Lower lobe of right lung (tissue), 2 donors: ENCODE results near the gene QPCTL. TPM values are rescaled to one million over a fixed set of nuclear protein-coding genes. Genes with fewer than 3 reads are reported as not detected.
"Not testable (repeated sequence)": the region's sequence is repeated elsewhere in the genome, so short reads cannot be mapped to it uniquely, and the experiment has no call there.

Source experiments
- ATAC-seq, 2 donors: fragments of 200-7000 bp; cut with Tn5 transposase; one replicate each; pipeline ENCODE4 v1.9.1; 2020 to 2022; ENCODE audit warnings: mild to moderate bottlenecking in 2 of 2, moderate library complexity in 2 of 2
- DNase-seq: peaks from one replicate; pipeline ENCODE4 v3.0.0-alpha.2; 2020
- H3K27ac ChIP-seq: fragments of 200-600 bp; one replicate; pipeline ENCODE4 v1.8.0; 2022
- H3K27me3 ChIP-seq: fragments of 200-600 bp; one replicate; pipeline ENCODE4 v1.8.0; 2022; ENCODE audit warnings: low read depth
- H3K36me3 ChIP-seq: fragments of 200-600 bp; one replicate; pipeline ENCODE4 v1.8.0; 2022; ENCODE audit warnings: mild to moderate bottlenecking
- H3K4me1 ChIP-seq: fragments of 200-600 bp; one replicate; pipeline ENCODE4 v1.8.0; 2022
- H3K4me3 ChIP-seq: fragments of 200-600 bp; one replicate; pipeline ENCODE4 v1.8.0; 2022; ENCODE audit warnings: mild to moderate bottlenecking
- H3K9me3 ChIP-seq: fragments of 200-600 bp; one replicate; pipeline ENCODE4 v1.8.0; 2022
- intact Hi-C: fragments of 100-400 bp; cut with DNase I; formaldehyde crosslinking; loops from one replicate; pipeline ENCODE4 v1.11.0; 2022
- total RNA-seq: library from RNA; stranded (reverse); fragmentation: NEBNext Ultra II Directional; extraction: Animal tissue kit (Norgen Biotek cat#: 25700); gene quantifications from one replicate; pipeline ENCODE4 v1.2.1, GENCODE V29; 2021
- TF ChIP-seq, protein P1 (sequence below): fragments of 200-600 bp; IDR thresholded peaks from one replicate; pipeline ENCODE4 v1.8.0; 2022; ENCODE audit warnings: antibody characterized with exemption, mild to moderate bottlenecking
- donor health status: DM: no; HTN: yes; CAD: no; lungs with severe emphysema.

The QPCTL gene
- total RNA-seq, 1 donor from 2014 or later = 5.0 TPM

GRCh38 chr19:45677351-45678230, 14.9 kb upstream of the QPCTL start:
- H3K27ac ChIP-seq = peak overlapping the region; percentile 56
- H3K36me3 ChIP-seq = no peaks in the 10 kb centered on the region
- ATAC-seq (peak; percentile 91 to 93), DNase-seq (peak; percentile 96)
- H3K27me3 ChIP-seq = peaks cover 24% of the 10 kb centered on the region
- H3K9me3 ChIP-seq = no peaks in the 10 kb centered on the region
- TF ChIP-seq, protein P1, sequence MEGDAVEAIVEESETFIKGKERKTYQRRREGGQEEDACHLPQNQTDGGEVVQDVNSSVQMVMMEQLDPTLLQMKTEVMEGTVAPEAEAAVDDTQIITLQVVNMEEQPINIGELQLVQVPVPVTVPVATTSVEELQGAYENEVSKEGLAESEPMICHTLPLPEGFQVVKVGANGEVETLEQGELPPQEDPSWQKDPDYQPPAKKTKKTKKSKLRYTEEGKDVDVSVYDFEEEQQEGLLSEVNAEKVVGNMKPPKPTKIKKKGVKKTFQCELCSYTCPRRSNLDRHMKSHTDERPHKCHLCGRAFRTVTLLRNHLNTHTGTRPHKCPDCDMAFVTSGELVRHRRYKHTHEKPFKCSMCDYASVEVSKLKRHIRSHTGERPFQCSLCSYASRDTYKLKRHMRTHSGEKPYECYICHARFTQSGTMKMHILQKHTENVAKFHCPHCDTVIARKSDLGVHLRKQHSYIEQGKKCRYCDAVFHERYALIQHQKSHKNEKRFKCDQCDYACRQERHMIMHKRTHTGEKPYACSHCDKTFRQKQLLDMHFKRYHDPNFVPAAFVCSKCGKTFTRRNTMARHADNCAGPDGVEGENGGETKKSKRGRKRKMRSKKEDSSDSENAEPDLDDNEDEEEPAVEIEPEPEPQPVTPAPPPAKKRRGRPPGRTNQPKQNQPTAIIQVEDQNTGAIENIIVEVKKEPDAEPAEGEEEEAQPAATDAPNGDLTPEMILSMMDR = no peak
- H3K4me1 ChIP-seq = peaks cover 33% of the 10 kb centered on the region
- peak overlapping the region; percentile 48 for H3K4me3 ChIP-seq
- intact Hi-C loops = no loop called here

DNA sequence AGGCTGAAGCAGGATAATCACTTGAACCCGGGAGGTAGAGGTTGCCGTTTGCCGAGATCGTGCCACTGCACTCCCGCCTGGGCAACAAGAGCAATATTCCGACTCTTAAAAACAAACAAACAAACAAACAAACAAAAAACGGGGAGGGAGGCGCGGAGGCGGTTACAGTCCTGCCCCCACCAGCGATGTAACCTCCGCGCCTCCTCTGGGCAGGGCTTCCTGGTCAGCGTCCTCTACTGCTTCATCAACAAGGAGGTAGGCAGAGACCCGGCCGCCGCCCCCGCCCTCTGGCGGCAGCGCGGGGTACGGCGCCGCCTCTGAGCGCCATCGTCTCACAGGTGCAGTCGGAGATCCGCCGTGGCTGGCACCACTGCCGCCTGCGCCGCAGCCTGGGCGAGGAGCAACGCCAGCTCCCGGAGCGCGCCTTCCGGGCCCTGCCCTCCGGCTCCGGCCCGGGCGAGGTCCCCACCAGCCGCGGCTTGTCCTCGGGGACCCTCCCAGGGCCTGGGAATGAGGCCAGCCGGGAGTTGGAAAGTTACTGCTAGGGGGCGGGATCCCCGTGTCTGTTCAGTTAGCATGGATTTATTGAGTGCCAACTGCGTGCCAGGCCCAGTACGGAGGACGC, 11.0 kb upstream of the QPCTL start:
- ATAC-seq = peak; percentile 87 to 89
- peak overlapping the region; percentile 45 for H3K4me3 ChIP-seq

DNA sequence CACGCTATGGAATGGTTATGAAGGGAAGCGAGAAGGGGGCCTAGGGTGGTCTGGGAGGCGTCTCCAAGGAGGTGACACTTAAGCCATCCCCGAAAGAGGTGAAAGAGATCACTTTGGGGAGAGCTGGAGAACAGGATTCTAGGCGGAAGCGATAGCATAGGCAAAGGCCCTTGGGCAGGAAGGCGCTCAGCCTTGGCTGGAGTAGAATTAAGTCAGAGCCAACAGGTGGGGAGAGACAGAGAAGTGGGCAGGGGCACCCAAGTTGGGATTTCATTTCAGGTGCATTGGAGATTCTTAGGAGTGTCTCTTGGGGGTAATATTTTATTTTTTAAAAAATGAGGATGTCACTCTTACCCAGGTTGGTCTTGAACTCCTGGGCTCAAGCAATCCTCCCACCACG, 10.3 kb upstream of the QPCTL start:
- H3K27ac ChIP-seq = peak overlapping the region; percentile 67
- intact Hi-C loops = no loop called here
- no peaks in the 10 kb centered on the region for H3K9me3 ChIP-seq
- TF ChIP-seq, protein P1 = no peak
- no peak overlapping the region for H3K4me3 ChIP-seq
- H3K27me3 ChIP-seq = peaks cover 16% of the 10 kb centered on the region
- H3K36me3 ChIP-seq = peaks cover 28% of the 10 kb centered on the region
- no peak for DNase-seq
- peaks cover 25% of the 10 kb centered on the region for H3K4me1 ChIP-seq
- no peak for ATAC-seq

More for the DNA sequence above, 11.0 kb upstream of the QPCTL start:
- peaks cover 22% of the 10 kb centered on the region for H3K27me3 ChIP-seq
- H3K4me1 ChIP-seq = peaks cover 31% of the 10 kb centered on the region
- peak; percentile 92 for DNase-seq
- intact Hi-C loops = no loop called here
- H3K36me3 ChIP-seq = peaks cover 21% of the 10 kb centered on the region
- H3K27ac ChIP-seq = peak overlapping the region; percentile 67
- no peaks in the 10 kb centered on the region for H3K9me3 ChIP-seq
- TF ChIP-seq, protein P1 = peak; percentile 98

DNA sequence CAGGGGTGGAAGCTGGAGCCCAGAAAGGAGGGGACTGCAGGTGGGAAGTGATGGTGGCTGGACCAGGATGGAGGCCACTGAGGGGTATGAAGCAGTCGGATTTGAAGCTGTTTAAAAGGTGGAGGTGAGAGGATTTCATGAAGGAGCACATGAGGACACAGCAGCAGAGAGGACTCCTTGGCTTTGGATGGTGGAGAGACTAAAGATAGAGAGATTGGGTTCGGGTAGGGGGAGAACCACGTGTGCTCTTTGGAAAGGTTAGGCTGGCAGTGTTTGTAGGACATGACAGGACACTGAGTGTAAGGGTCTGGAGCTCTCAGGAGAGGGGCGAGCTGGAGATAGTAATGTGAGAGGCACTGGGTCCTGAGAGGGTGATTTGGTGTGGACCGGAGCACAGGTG, 9.6 kb upstream of the QPCTL start:
- peaks cover 17% of the 10 kb centered on the region for H3K4me1 ChIP-seq
- no peak overlapping the region for H3K27ac ChIP-seq
- no peak overlapping the region for H3K4me3 ChIP-seq
- ATAC-seq (no peak), DNase-seq (no peak)
- H3K9me3 ChIP-seq = no peaks in the 10 kb centered on the region
- TF ChIP-seq, protein P1 = no peak
- intact Hi-C loops = no loop called here
- H3K36me3 ChIP-seq = peaks cover 36% of the 10 kb centered on the region
- H3K27me3 ChIP-seq = peaks cover 10% of the 10 kb centered on the region

GRCh38 chr19:45685045-45685444, 7.4 kb upstream of the QPCTL start:
- peaks cover 13% of the 10 kb centered on the region for H3K4me1 ChIP-seq
- peaks cover 44% of the 10 kb centered on the region for H3K36me3 ChIP-seq
- H3K27ac ChIP-seq, H3K4me3 ChIP-seq, DNase-seq, ATAC-seq, H3K9me3 ChIP-seq, intact Hi-C loops, H3K27me3 ChIP-seq: not testable (repeated sequence)

DNA sequence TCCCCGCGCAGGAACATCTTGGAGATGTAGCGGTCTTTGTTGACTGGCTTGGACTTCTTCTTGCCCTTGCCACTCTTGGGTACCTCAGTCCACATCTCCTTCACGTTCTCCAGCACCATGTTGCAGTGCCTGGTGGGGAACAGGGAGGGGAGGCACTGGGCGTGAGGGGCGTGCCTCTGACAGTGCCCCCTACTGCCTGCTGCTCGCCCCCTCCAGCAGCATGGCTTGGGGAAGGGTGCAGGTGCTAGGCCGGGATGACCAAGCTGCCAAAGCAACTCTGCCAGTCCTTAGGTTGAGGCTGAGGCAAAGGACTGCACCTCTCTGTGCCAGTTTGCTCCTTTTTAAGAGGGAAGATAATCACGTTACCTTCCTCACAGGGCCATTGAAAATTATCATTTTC, 4.9 kb upstream of the QPCTL start:
- Histone ChIP-seq H3K4me3 (no peak overlapping the region), H3K9me3 (no peaks in the 10 kb centered on the region), H3K27ac (no peak overlapping the region), H3K27me3 (no peaks in the 10 kb centered on the region), H3K36me3 (peaks cover 44% of the 10 kb centered on the region), H3K4me1 (peaks cover 12% of the 10 kb centered on the region)
- TF ChIP-seq, protein P1 = no peak
- no peak for ATAC-seq
- intact Hi-C loops = no loop called here
- no peak for DNase-seq
